Adrenal gland (tissue), 12 donors: ENCODE measurements around the gene SH3GLB1. TPM values are rescaled to one million over a fixed set of nuclear protein-coding genes. Genes with fewer than 3 reads are reported as not detected.

Experiments used
- DNase-seq, 7 donors: peaks; one replicate each; pipeline ENCODE4 v3.0.0-alpha.2; 2019 to 2020
- H3K27ac ChIP-seq, 5 donors: fragments of 200-600 bp; sonication (generic) in 4 of 5; 1 replicate in 3 of 5; 2 replicates in 2 of 5; pipeline versions ENCODE4 v1.5.1 to v1.8.0; 2016 to 2020; ENCODE audit warnings: mild to moderate bottlenecking in 1 of 5
- H3K27me3 ChIP-seq: fragments of 200-600 bp; 2 replicates; pipeline ENCODE4 v1.8.0; 2021
- H3K36me3 ChIP-seq, 2 donors: fragments of 200-600 bp; replicated peaks in 1 of 2; 1 replicate in 1 of 2; 2 replicates in 1 of 2; pipeline versions ENCODE4 v1.5.1 to v1.8.0; 2018 to 2022
- H3K4me1 ChIP-seq, 2 donors: fragments of 200-600 bp; replicated peaks in 1 of 2; 1 replicate in 1 of 2; 2 replicates in 1 of 2; pipeline versions ENCODE4 v1.5.1 to v1.8.0; 2018 to 2021
- H3K4me3 ChIP-seq, 4 donors: fragments of 200-600 bp; sonication (generic) in 3 of 4; one replicate each; pipeline ENCODE4 v1.5.1; 2016 to 2018
- H3K9me3 ChIP-seq, 3 donors: fragments of 200-600 bp; sonication (generic) in 1 of 3; replicated peaks in 1 of 3; 1 replicate in 2 of 3; 2 replicates in 1 of 3; pipeline versions ENCODE4 v1.5.1 to v1.8.0; 2016 to 2021
- POLR2A ChIP-seq, 2 donors: fragments of 450-650 bp; IDR thresholded peaks; one replicate each; pipeline ENCODE4 v1.6.1; 2017; ENCODE audit warnings: antibody characterized with exemption in 2 of 2, mild to moderate bottlenecking in 2 of 2, moderate library complexity in 1 of 2
- WGBS, 4 donors: extraction: QIAGEN DNeasy Blood & Tissue Kit in 2 of 4; methylation state at CpG; one replicate each; pipeline versions ENCODE4 v1.1.5 to v1.1.7; 2013 to 2017; 5-methylcytosine and 5-hydroxymethylcytosine counted together
- intact Hi-C, 2 donors: fragments of 100-400 bp; cut with DNase I; formaldehyde crosslinking; loops; one replicate each; pipeline versions ENCODE4 v1.14.1 to v1.15.0; 2022 to 2023
- polyA plus RNA-seq, 3 donors: library from polyadenylated mRNA; stranded (reverse); fragments of 200-250 nt in 2 of 3; fragments of 350-450 nt in 1 of 3; fragmentation: Illumina TruSeq in 1 of 3; extraction: RNeasy Lipid Tissue Mini Kit (QIAGEN cat#74804) in 1 of 3; gene quantifications; one replicate each; pipeline ENCODE4 v1.2.3, GENCODE V29; 2013 to 2014
- total RNA-seq, 9 donors: library from RNA; depleted of rRNA in 4 of 9; stranded (reverse); fragments of >200 nt in 4 of 9; fragments of 120-200 nt in 1 of 9; fragmentation: NEBNext Ultra II Directional in 1 of 9; extraction: Animal tissue kit (Norgen Biotek cat#: 25700) in 1 of 9; gene quantifications; one replicate each; pipeline versions ENCODE4 v1.1.0 to v1.2.4, GENCODE V29; 2013 to 2023
- TF ChIP-seq, protein P1 (sequence below), 6 experiments: fragments of 450-650 bp in 4 of 6; fragments of 200-600 bp in 2 of 6; sonication (generic) in 1 of 6; IDR thresholded peaks; 1 replicate in 5 of 6; 2 replicates in 1 of 6; pipeline versions ENCODE4 v1.5.1 to v1.8.0; 2016 to 2021; ENCODE audit warnings: antibody characterized with exemption in 6 of 6, mild to moderate bottlenecking in 2 of 6, moderate library complexity in 1 of 6
- donor health status: healthy with polysubstance abuse.
- donor health status: Bipolar disorder and iron deficiency.
- donor health status: DM: yes; HTN: yes; CAD: no.
- donor health status: DM: no; HTN: no; CAD: no.
- donor health status: DM: no; HTN: no; CAD: no.
- donor health status: DM: yes; HTN: yes; CAD: no.

Gene SH3GLB1
- total and polyA plus RNA-seq, 12 donors, result 22.5 to 105 (median 51.3) TPM

DNA sequence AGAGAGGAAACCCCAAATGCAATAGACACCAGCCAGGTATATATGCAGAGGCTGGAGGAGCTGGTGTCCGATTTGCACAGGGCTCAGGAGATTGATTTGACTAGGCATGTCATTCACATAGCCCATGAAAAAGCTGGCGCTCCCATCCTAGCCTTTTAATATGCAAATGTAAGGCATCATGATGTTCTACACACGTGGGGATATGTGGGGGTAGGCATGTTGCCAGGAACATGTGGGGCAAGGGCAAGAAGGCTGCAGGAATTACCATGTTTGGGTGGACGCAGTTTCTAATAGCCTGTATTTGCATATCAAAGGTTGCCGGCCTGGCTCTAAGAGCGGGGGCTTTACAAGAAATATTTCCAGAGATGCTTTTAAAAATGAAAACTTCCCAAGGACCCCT is 11.7 kb upstream of the SH3GLB1 start:
- intact Hi-C loops, result no loop called here
- 55 to 75% (median 60%) methylated on average over 6 of the region's 6 CpGs for WGBS, 4 donors

DNA sequence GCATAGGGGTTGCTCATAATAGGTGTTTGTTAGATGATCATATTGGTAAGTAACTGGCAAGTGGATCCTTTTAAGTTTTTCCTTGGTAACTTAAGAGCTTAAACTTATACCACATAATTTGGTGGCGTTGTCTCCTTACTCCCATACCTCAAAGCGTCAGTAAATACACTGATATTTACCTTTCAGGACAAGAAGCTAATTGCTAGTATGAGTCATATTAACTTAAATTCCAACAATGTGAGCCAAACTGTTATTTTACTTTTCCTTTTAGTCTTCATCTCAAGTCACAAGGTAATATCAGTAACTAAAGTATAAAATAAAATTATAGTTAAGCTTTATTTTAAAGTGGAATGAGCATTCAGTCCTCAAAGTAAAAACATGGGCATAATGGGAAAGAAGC is 9.0 kb upstream of the SH3GLB1 start:
- WGBS, 4 donors, result 87 to 92% (median 89%) methylated on average over 2 of the region's 2 CpGs
- intact Hi-C loops, result no loop called here
- TF ChIP-seq POLR2A (IDR thresholded peaks at IDR 0.05), result no peak
- TF ChIP-seq, protein P1, sequence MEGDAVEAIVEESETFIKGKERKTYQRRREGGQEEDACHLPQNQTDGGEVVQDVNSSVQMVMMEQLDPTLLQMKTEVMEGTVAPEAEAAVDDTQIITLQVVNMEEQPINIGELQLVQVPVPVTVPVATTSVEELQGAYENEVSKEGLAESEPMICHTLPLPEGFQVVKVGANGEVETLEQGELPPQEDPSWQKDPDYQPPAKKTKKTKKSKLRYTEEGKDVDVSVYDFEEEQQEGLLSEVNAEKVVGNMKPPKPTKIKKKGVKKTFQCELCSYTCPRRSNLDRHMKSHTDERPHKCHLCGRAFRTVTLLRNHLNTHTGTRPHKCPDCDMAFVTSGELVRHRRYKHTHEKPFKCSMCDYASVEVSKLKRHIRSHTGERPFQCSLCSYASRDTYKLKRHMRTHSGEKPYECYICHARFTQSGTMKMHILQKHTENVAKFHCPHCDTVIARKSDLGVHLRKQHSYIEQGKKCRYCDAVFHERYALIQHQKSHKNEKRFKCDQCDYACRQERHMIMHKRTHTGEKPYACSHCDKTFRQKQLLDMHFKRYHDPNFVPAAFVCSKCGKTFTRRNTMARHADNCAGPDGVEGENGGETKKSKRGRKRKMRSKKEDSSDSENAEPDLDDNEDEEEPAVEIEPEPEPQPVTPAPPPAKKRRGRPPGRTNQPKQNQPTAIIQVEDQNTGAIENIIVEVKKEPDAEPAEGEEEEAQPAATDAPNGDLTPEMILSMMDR (IDR thresholded peaks at IDR 0.05), result no peak
- Histone ChIP-seq H3K27ac (no peak overlapping the region), H3K9me3 (no peaks in the 10 kb centered on the region), H3K4me1 (no peaks in the 10 kb centered on the region), H3K27me3 (no peaks in the 10 kb centered on the region), H3K4me3 (no peak overlapping the region), H3K36me3 (no peaks in the 10 kb centered on the region)
- no peak for DNase-seq

More for the DNA sequence above, 11.7 kb upstream of the SH3GLB1 start:
- DNase-seq, result no peak
- H3K4me1 ChIP-seq, result no peaks in the 10 kb centered on the region
- H3K27me3 ChIP-seq, result no peaks in the 10 kb centered on the region
- no peak overlapping the region for H3K27ac ChIP-seq
- TF ChIP-seq, protein P1 (IDR thresholded peaks at IDR 0.05), result no peak
- H3K9me3 ChIP-seq, result no peaks in the 10 kb centered on the region
- no peaks in the 10 kb centered on the region for H3K36me3 ChIP-seq
- no peak overlapping the region for H3K4me3 ChIP-seq

DNA sequence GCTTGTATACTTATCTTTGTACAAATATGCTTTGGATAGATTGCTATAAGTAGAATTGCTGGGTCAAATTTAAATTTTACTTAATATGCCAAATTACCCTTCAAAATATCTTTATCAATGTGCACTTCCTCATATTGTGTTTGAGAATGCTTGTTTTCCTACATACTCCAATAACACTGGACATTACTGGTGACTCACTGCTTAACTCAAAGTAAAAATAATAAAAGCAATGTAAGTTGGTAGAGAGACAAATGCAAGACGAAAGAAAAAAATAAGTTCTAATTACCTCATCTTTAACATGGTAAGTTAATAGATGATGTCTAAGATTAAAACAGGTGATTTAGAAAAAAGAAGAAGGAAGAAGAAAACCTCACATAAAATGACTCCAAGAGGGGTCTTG is 7.9 kb upstream of the SH3GLB1 start:
- no peak overlapping the region for H3K27ac ChIP-seq
- H3K4me3 ChIP-seq, result no peak overlapping the region
- no peaks in the 10 kb centered on the region for H3K4me1 ChIP-seq
- intact Hi-C loops, result no loop called here
- no peaks in the 10 kb centered on the region for H3K36me3 ChIP-seq
- 75 to 80% (median 78%) methylated on average over 1 of the region's 1 CpG for WGBS, 4 donors
- H3K9me3 ChIP-seq, result no peaks in the 10 kb centered on the region
- no peak for DNase-seq
- no peaks in the 10 kb centered on the region for H3K27me3 ChIP-seq
- TF ChIP-seq, protein P1 (IDR thresholded peaks at IDR 0.05), result no peak
- no peak for TF ChIP-seq POLR2A (IDR thresholded peaks at IDR 0.05)

DNA sequence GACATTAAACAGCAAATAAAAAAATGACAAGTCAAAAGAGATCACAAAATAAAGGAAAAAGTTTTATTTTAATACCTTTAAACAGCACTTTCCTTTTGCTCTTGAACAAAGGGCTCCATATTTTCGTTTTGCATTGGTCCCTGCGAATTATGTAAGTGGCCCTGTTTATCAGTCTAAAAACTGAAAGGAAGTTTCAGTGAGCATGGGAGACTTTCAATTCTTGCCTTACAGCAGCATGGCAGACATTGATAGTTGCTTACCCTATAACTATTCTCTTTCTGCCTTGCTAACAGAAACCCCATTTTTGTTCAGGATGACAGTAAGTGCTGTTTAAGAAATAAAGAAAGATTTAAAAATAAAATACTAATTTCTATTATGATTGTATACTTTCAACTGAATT is 5.2 kb upstream of the SH3GLB1 start:
- Histone ChIP-seq H3K4me1 (peaks cover 0 to 9% of the 10 kb centered on the region in 2 donors), H3K36me3 (no peaks in the 10 kb centered on the region), H3K27me3 (no peaks in the 10 kb centered on the region), H3K27ac (no peak overlapping the region), H3K9me3 (no peaks in the 10 kb centered on the region), H3K4me3 (no peak overlapping the region)
- WGBS, 4 donors, result 61 to 77% (median 68%) methylated on average over 2 of the region's 2 CpGs
- intact Hi-C loops, result no loop called here
- DNase-seq, result no peak
- TF ChIP-seq, protein P1 (IDR thresholded peaks at IDR 0.05), result no peak
- no peak for TF ChIP-seq POLR2A (IDR thresholded peaks at IDR 0.05)
